Naive thymus-derived CD8-positive, alpha-beta T cell (primary cell): ENCODE data around the gene CCDC27. TPM values are rescaled to one million over a fixed set of nuclear protein-coding genes. Genes with fewer than 3 reads are reported as not detected.
"Not testable (repeated sequence)": the region's sequence is repeated elsewhere in the genome, so short reads cannot be mapped to it uniquely, and the experiment has no call there.

Experiments
- ATAC-seq, 2 donors: fragments of 150-1000 bp; cut with Tn5 transposase in 1 of 2; sonication (Bioruptor Pico), chemical (Tn5 transposase) in 1 of 2; 1 replicate in 1 of 2; 2 replicates in 1 of 2; pipeline ENCODE4 v1.10.0; 2021; ENCODE audit warnings: mild to moderate bottlenecking in 2 of 2, moderate library complexity in 2 of 2
- POLR2A ChIA-PET: fragments of 350-600 bp; sonication (Branson Sonifier 250); formaldehyde crosslinking; loops from one replicate; lab custom pipeline; 2021; ENCODE audit warnings: antibody characterized with exemption; lab: Charles Lee
- DNase-seq, 10 donors: peaks; one replicate each; pipeline versions ENCODE4 v3.0.0 to v3.0.0-alpha.2; 2020 to 2022
- H3K27ac Mint-ChIP-seq, 10 donors: one replicate each; pipeline ENCODE4 v1.8.0; 2020 to 2022; ENCODE audit warnings: mild to moderate bottlenecking in 10 of 10, mixed read lengths in 10 of 10, moderate library complexity in 4 of 10, inconsistent platforms in 1 of 10
- H3K27me3 Mint-ChIP-seq, 5 donors: one replicate each; pipeline ENCODE4 v1.8.0; 2021 to 2022; ENCODE audit warnings: mixed read lengths in 5 of 5
- H3K36me3 Mint-ChIP-seq, 3 donors: one replicate each; pipeline ENCODE4 v1.8.0; 2020 to 2022; ENCODE audit warnings: mixed read lengths in 3 of 3, mild to moderate bottlenecking in 2 of 3, inconsistent platforms in 1 of 3
- H3K4me1 Mint-ChIP-seq, 4 donors: one replicate each; pipeline ENCODE4 v1.8.0; 2021 to 2022; ENCODE audit warnings: mixed read lengths in 4 of 4
- H3K4me3 Mint-ChIP-seq, 10 donors: one replicate each; pipeline ENCODE4 v1.8.0; 2020 to 2022; ENCODE audit warnings: mild to moderate bottlenecking in 10 of 10, mixed read lengths in 10 of 10, moderate library complexity in 6 of 10, inconsistent platforms in 1 of 10
- H3K9me3 Mint-ChIP-seq, 9 donors: one replicate each; pipeline ENCODE4 v1.8.0; 2020 to 2022; ENCODE audit warnings: mixed read lengths in 9 of 9, mild to moderate bottlenecking in 3 of 9, inconsistent platforms in 1 of 9, moderate library complexity in 1 of 9
- polyA plus RNA-seq, 3 donors: library from polyadenylated mRNA; unstranded; fragments of 300-500 nt; fragmentation: Illumina TruSeq; gene quantifications; one replicate each; pipeline ENCODE4 v1.2.3, GENCODE V29; 2021
- total RNA-seq, 8 experiments: library from RNA in 2 of 8; stranded (reverse) in 2 of 8; gene quantifications; one replicate each; pipeline ENCODE4 v1.2.3 and lab custom pipeline; 2021 to 2026

The CCDC27 gene
- total and polyA plus RNA-seq, 5 experiments from 2014 or later, result not detected

DNA sequence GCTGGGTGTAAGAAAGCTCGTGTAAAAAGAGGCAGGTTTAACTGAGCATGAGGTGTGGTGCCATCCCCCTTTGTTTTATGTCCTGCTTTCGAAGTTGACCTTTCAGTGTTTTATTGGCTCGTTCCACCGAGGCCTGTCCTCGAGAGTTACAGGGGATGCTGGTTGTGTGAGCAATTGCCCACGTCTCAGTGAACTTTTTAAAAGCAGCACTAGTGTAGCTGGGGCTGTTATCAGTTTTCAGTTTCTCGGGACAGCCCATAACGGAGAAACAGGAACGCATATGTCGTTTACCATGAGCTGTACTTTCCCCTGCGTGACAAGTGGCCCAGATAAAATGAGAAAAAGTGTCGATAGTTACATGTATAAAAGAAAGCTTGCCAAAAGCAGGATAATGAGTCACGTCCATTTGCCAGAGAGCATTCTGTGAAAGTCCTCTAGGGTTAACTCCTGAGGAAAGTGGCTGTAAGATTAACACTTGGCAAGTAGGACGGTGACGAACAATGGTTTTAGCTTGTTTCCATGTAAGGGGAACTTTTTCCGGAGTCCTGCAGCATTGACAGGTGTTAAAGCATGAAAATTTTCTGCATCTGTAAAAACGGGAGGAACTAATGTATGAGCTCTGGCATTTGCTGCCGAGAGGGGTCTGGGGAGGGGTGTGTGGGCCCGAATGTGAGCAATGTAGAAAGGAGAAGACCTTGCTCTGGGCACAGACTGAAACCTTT lies 51.8 kb downstream of the CCDC27 start:
- peaks cover 23 to 79% (median 43%) of the 10 kb centered on the region in 5 donors for H3K27me3 Mint-ChIP-seq
- H3K4me3 Mint-ChIP-seq, result no peak overlapping the region
- ATAC-seq (no peak), DNase-seq (no peak)
- peaks cover 3 to 5% (median 4%) of the 10 kb centered on the region in 4 donors for H3K4me1 Mint-ChIP-seq
- POLR2A ChIA-PET, result no interaction called here
- H3K27ac Mint-ChIP-seq, result peak overlapping the region in 1 of 10 donors; percentile 7
- H3K9me3 Mint-ChIP-seq, result no peaks in the 10 kb centered on the region
- no peaks in the 10 kb centered on the region for H3K36me3 Mint-ChIP-seq

DNA sequence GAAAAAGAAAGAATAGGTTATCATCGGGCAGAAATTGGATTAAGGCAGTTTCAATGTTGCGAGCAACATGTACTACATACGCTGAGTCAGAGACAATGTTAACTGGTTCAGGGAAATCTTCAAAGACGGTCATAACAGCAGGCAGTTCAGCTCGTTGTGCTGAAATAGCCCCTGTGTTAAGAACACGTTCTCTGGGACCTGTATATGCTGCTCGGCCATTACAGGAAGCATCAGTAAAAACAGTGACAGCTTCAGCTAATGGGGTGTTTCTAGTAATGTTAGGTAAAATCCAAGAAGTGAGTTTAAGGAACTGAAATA lies 52.3 kb downstream of the CCDC27 start:
- POLR2A ChIA-PET, H3K4me3 Mint-ChIP-seq, ATAC-seq, H3K36me3 Mint-ChIP-seq, H3K4me1 Mint-ChIP-seq, DNase-seq, H3K27ac Mint-ChIP-seq, H3K9me3 Mint-ChIP-seq: not testable (repeated sequence)
- H3K27me3 Mint-ChIP-seq, result peaks cover 23 to 78% (median 42%) of the 10 kb centered on the region in 5 donors

DNA sequence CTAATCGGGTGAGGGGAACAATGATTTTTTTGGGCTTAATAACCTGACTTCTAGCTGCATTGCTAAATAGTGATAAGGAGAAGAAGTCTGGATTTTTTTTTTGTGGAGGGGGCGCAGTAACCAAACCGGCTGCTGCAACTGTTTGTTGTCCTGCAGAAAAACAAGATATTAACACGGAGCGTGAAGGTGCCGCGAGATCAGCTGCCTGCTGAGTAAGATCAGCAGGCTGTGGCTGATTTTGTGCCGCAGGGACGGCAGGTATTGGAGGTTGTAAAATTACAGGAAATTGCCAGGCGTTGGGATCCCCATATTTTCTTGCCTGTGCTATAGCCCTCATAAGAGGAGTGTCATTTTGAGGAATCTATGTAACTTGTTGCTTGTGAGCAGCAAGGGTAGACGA lies 52.8 kb downstream of the CCDC27 start:
- H3K36me3 Mint-ChIP-seq, result no peaks in the 10 kb centered on the region
- POLR2A ChIA-PET, result no interaction called here
- H3K4me1 Mint-ChIP-seq, result peaks cover 4 to 5% (median 4%) of the 10 kb centered on the region in 4 donors
- H3K27ac Mint-ChIP-seq, result no peak overlapping the region
- no peaks in the 10 kb centered on the region for H3K9me3 Mint-ChIP-seq
- peak in 1 of 10 donors; percentile 10 for DNase-seq
- no peak overlapping the region for H3K4me3 Mint-ChIP-seq
- no peak for ATAC-seq
- peaks cover 23 to 73% (median 39%) of the 10 kb centered on the region in 5 donors for H3K27me3 Mint-ChIP-seq

DNA sequence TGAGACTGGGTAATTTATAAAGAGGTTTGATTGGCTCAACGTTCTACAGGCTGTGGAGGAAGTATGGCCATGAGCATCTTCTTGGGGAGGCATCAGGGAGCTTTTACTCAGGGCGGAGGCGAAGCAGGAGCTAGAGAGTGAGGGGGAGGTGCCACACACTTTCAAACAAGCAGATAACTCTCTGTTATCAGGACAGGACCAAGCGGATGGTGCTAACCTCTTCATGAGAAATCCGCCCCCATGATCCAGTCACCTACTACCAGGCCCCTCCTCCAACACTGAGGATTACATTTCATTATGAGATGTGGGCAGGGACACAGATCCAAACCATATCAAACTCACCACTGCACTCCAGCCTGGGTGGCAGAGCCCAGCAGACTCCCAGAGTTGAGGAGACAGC lies 55.5 kb downstream of the CCDC27 start:
- H3K36me3 Mint-ChIP-seq, result no peaks in the 10 kb centered on the region
- POLR2A ChIA-PET, result no interaction called here
- DNase-seq (no peak), ATAC-seq (no peak)
- H3K27me3 Mint-ChIP-seq, result peaks cover 9 to 46% (median 21%) of the 10 kb centered on the region in 5 donors
- H3K9me3 Mint-ChIP-seq, result no peaks in the 10 kb centered on the region
- peaks cover 0 to 2% (median 0%) of the 10 kb centered on the region in 4 donors for H3K4me1 Mint-ChIP-seq
- H3K4me3 Mint-ChIP-seq, result no peak overlapping the region
- H3K27ac Mint-ChIP-seq, result no peak overlapping the region

DNA sequence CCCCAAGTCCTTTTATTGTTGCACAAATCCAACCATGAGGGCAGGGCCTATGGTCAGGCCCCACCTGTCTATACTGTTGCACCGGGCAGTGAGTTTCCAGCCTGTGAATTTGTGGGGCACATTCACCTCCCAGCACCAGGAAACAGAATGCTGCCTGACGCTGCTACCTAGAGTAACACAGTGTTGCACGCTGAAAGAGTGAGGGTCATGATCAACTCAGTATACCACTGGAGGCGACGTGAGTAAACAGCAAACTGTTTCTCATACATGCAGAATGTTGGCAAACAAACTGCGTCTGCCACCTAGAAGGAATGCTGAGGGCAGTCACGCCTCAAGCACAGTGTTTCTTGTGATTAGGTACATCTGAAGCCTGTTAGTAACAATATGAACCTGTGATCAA lies 57.4 kb downstream of the CCDC27 start:
- no peak for ATAC-seq
- peak in 1 of 10 donors; percentile 16 for DNase-seq
- H3K36me3 Mint-ChIP-seq, result peaks cover 0 to 9% (median 0%) of the 10 kb centered on the region in 3 donors
- peak overlapping the region in 1 of 10 donors; percentile 82 for H3K27ac Mint-ChIP-seq
- POLR2A ChIA-PET, result no interaction called here
- peaks cover 0 to 2% (median 0%) of the 10 kb centered on the region in 4 donors for H3K4me1 Mint-ChIP-seq
- H3K9me3 Mint-ChIP-seq, result no peaks in the 10 kb centered on the region
- H3K4me3 Mint-ChIP-seq, result peak overlapping the region in 1 of 10 donors; percentile 19
- peaks cover 0 to 27% (median 8%) of the 10 kb centered on the region in 5 donors for H3K27me3 Mint-ChIP-seq

DNA sequence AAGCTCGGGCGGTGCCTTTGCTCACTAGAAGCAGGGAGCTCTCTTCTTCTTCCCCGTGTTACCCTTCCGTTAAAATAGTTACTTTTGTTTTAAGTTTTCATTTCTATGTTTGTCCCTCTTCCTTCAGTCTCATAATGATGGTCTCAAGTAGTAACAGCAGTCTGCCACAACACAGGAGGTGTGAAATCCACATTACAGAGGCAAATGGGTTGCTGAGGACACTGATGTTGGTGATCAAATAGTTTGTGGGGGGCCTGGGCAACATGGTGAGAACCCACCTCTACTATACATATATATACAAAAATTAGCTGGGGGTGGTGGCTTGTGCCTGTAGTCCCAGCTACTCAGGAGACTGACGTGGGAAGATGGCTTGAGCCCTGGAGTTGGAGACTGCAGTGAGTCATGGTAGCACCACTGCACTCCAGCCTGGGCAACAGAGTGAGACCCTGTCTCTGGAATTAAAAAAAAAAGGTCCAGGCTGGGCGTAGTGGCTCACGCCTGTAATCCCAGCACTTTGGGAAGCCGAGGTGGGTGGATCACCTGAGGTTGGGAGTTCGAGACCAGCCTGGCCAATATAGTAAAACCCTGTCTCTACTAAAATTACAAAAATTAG lies 58.0 kb downstream of the CCDC27 start:
- ATAC-seq, H3K4me1 Mint-ChIP-seq, POLR2A ChIA-PET, H3K9me3 Mint-ChIP-seq: not testable (repeated sequence)
- DNase-seq, result peak in 1 of 10 donors; percentile 23
- Mint-ChIP-seq H3K4me3 (peak overlapping the region in 1 of 10 donors; percentile 19), H3K27me3 (peaks cover 0 to 21% (median 3%) of the 10 kb centered on the region in 5 donors), H3K36me3 (peaks cover 0 to 14% (median 0%) of the 10 kb centered on the region in 3 donors), H3K27ac (peak overlapping the region in 1 of 10 donors; percentile 82)

DNA sequence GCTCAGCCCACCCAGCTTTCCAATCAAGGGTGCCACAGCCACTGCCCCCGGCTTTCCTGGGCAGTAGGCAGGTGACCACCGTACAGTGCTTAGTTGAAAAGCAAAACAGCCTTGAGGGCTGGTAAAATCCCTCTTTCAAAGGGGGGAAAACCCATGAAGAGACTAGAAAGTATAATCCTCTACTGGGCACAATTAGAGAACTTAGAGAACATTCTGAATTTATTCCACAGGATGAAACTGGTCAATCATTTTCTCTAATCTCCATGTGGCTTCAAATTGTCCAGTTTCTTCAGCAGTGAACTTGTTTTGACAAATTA lies 59.3 kb downstream of the CCDC27 start:
- peaks cover 0 to 2% (median 0%) of the 10 kb centered on the region in 4 donors for H3K4me1 Mint-ChIP-seq
- peaks cover 0 to 10% (median 0%) of the 10 kb centered on the region in 5 donors for H3K27me3 Mint-ChIP-seq
- H3K9me3 Mint-ChIP-seq, result no peaks in the 10 kb centered on the region
- no peak for DNase-seq
- ATAC-seq, result no peak
- H3K36me3 Mint-ChIP-seq, result peaks cover 0 to 22% (median 4%) of the 10 kb centered on the region in 3 donors
- peak overlapping the region in 1 of 10 donors; percentile 73 for H3K27ac Mint-ChIP-seq
- H3K4me3 Mint-ChIP-seq, result no peak overlapping the region
- POLR2A ChIA-PET, result no interaction called here

DNA sequence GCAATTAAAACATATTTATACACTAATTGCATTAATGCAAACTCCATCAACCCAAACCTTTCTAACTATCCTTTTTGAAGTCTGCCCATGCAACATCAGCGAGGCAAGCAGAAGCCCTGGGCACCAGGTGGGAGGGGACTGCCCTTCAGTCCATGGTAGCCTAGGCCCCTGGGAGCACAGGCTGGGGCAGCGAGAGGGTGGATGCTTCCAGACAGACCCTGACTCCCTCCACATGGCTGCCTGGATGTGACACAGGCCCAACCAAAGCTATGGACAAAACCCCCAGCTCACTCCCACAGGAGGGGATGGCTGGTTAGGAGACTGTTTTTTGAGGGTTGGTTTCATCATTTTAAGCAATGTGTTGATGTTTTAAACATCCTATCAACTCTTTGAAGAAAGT lies 61.8 kb downstream of the CCDC27 start:
- peaks cover 0 to 27% (median 6%) of the 10 kb centered on the region in 3 donors for H3K36me3 Mint-ChIP-seq
- ATAC-seq, result no peak

DNA sequence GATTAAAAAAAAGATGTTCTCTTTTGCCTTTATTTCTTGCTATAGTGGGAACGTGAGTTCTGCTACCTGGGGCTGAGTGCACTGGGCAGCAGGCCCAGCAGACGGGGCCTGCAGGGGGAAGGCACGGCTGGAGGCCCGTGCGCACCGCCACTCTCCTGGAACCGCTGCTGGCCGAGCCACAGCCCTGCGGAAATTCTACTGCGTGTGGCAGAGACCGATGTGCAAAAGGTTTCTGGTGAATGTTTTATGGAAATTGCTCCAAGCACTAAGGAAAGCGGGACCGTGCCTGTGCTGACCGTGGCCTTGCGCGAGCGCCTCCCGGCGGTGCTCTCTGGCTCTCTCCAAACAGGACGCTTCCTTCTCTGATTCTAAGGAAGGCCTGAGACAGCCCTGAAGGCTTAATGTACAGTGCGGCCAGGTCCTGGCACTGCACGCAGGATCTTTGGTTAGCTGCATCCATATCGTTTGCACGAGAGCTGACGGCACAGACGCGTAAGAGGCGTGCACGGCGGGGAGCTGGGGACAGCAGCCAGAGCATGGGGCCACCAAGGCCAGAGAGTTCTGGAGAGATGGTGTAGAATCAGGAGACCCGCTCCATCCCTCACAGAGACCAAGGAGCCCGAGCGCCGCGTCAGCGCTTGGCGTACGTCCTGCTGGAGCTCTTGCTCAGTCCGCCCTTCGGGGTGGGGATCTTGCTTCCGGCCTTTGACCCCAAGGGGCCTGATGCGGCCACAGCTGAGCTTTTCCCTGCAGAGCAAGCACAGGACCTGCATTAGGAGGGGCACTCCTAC lies 62.7 kb downstream of the CCDC27 start:
- DNase-seq, result peak in 1 of 10 donors; percentile 59
- POLR2A ChIA-PET, result interaction anchor here (1.1 kb wide), 1 partner anchor 43 kb away, joined by 3 read pairs; no protein-coding TSS in a partner anchor
- H3K4me3 Mint-ChIP-seq, result no peak overlapping the region
- no peak for ATAC-seq
- no peaks in the 10 kb centered on the region for H3K27me3 Mint-ChIP-seq
- H3K27ac Mint-ChIP-seq, result peak overlapping the region in 1 of 10 donors; percentile 22
- H3K4me1 Mint-ChIP-seq, result peaks cover 0 to 2% (median 0%) of the 10 kb centered on the region in 4 donors
- peaks cover 0 to 33% (median 10%) of the 10 kb centered on the region in 3 donors for H3K36me3 Mint-ChIP-seq
- no peaks in the 10 kb centered on the region for H3K9me3 Mint-ChIP-seq

More for the DNA sequence above, 61.8 kb downstream of the CCDC27 start:
- Mint-ChIP-seq H3K27me3 (no peaks in the 10 kb centered on the region), H3K27ac (peak overlapping the region in 1 of 10 donors; percentile 22), H3K9me3 (no peaks in the 10 kb centered on the region), H3K4me1 (peaks cover 0 to 2% (median 0%) of the 10 kb centered on the region in 4 donors), H3K4me3 (no peak overlapping the region)
- POLR2A ChIA-PET, result no interaction called here
- DNase-seq, result peak in 1 of 10 donors; percentile 16

DNA sequence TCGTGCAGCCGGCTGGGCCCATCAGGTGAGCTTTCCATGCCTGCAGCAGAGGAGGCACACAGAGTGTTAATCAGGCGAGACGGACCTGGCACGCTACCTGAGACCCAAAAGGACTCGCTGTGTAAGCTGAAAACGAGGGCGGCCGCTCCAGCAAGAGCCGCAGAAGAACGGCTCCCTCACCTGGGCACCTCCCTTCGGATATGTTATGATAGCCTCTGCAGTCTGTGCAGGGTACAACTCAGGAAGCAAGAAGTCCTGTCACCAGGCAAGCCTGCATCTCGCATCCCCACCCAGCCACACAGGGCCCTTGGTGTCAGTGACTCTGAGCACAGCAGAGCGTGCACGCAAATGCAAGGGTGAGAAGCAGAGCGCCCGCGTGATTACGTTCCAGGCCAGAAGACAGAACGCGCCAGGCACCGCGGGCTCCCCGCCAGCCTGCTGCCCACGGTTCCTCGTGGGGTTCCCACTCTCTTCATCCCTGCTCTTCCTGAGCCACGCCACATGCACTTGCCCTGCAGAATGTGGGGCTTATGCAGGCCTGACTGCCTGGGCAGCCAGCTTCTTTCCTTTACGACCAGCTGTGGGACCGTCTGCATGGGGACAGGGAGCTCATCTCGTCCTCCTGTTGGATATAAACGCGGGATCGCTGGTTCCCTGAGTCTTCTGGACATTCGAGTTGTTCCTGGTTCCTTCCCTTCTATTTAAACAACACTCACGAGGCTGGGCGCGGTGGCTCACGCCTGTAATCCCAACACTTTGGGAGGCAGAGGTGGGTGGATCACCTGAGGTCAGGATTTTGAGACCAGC lies 64.3 kb downstream of the CCDC27 start:
- peak in 1 of 10 donors; percentile 54 for DNase-seq
- no peaks in the 10 kb centered on the region for H3K4me1 Mint-ChIP-seq
- H3K27me3 Mint-ChIP-seq, result no peaks in the 10 kb centered on the region
- no peak overlapping the region for H3K4me3 Mint-ChIP-seq
- no peak overlapping the region for H3K27ac Mint-ChIP-seq
- peaks cover 0 to 47% (median 10%) of the 10 kb centered on the region in 3 donors for H3K36me3 Mint-ChIP-seq
- POLR2A ChIA-PET, result no interaction called here
- no peaks in the 10 kb centered on the region for H3K9me3 Mint-ChIP-seq
- no peak for ATAC-seq

DNA sequence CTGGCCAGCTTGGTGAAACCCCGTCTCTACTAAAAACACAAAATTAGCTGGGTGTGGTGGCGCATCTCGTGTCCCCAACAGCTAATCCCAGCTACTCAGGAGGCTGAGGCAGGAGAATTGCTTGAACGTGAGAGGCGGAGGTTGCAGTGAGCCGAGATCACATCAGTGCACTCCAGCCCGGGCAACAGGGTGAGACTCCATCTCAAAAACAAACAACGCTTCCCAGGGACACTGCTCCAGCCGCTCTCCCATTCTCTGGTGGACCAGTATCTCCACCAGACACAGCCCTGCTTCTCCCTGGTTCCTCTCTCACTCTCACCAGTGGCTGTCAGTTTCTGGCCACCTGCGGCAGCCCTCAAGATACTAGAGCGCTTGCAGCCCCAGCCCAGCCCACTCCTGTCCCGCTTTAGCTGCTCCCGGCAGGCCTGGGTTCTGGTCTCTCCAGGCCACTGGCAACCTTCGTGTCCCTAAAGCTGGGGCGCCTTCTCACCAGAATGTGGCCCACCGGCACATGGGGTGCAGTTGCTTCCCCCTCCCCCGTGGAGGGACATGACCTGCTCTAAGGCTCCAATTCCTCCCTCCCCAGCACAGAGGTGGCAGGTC lies 65.0 kb downstream of the CCDC27 start:
- H3K4me3 Mint-ChIP-seq, result no peak overlapping the region
- ATAC-seq (no peak), DNase-seq (peak in 1 of 10 donors; percentile 50)
- H3K4me1 Mint-ChIP-seq, result no peaks in the 10 kb centered on the region
- POLR2A ChIA-PET, result no interaction called here
- peaks cover 0 to 54% (median 13%) of the 10 kb centered on the region in 3 donors for H3K36me3 Mint-ChIP-seq
- H3K27ac Mint-ChIP-seq, result peak overlapping the region in 1 of 10 donors; percentile 65
- no peaks in the 10 kb centered on the region for H3K9me3 Mint-ChIP-seq
- no peaks in the 10 kb centered on the region for H3K27me3 Mint-ChIP-seq
